Cardiac muscle cell (in vitro differentiated cells and primary cell): Measurements from ENCODE around the gene KLHL8. TPM values are rescaled to one million over a fixed set of nuclear protein-coding genes. Genes with fewer than 3 reads are reported as not detected.
"Not testable (repeated sequence)": the region's sequence is repeated elsewhere in the genome, so short reads cannot be mapped to it uniquely, and the experiment has no call there.

ENCODE experiments used
- DNase-seq, 2 donors: peaks; one replicate each; pipeline versions ENCODE4 v3.0.0 to v3.0.0-alpha.2; 2010 to 2017; ENCODE audit warnings: low read depth in 1 of 2, low spot score in 1 of 2
- H3K27ac ChIP-seq: fragments of 200-600 bp; sonication (generic); 2 replicates; pipeline ENCODE4 v1.5.1; 2016
- H3K27me3 ChIP-seq: fragments of 200-600 bp; sonication (generic); 2 replicates; pipeline ENCODE4 v1.6.0; 2016; ENCODE audit warnings: control low read depth
- H3K36me3 ChIP-seq: fragments of 200-600 bp; sonication (generic); 2 replicates; pipeline ENCODE4 v1.5.1; 2016; ENCODE audit warnings: control low read depth
- H3K4me1 ChIP-seq: fragments of 200-600 bp; sonication (generic); 2 replicates; pipeline ENCODE4 v1.8.1; 2017; ENCODE audit warnings: low read depth, mild to moderate bottlenecking, mixed run types
- H3K4me3 ChIP-seq: fragments of 200-600 bp; sonication (generic); 2 replicates; pipeline ENCODE4 v1.5.1; 2016; ENCODE audit warnings: mild to moderate bottlenecking
- H3K9me3 ChIP-seq: fragments of 200-600 bp; sonication (generic); 2 replicates; pipeline ENCODE4 v1.5.1; 2017; ENCODE audit warnings: low read depth, mild to moderate bottlenecking, control low read depth
- polyA plus RNA-seq: library from polyadenylated mRNA; unstranded; fragments of >200 nt; fragmentation: Nextera tagmentation; extraction: Ambion mirVana; gene quantifications from 2 replicates; pipeline ENCODE4 v1.2.1, GENCODE V29; 2016
- total RNA-seq: library from RNA; depleted of rRNA; stranded (reverse); fragments of >200 nt; gene quantifications from 2 replicates; pipeline ENCODE4 v1.2.3, GENCODE V29; 2016
- TF ChIP-seq, protein P1 (sequence below): IDR thresholded peaks from 2 replicates; pipeline ENCODE4 v1.5.1; 2012; ENCODE audit warnings: low read depth, mild to moderate bottlenecking, low read length

The KLHL8 gene
- total and polyA plus RNA-seq, 2 experiments from 2014 or later, result 5.4 to 8.0 TPM

DNA sequence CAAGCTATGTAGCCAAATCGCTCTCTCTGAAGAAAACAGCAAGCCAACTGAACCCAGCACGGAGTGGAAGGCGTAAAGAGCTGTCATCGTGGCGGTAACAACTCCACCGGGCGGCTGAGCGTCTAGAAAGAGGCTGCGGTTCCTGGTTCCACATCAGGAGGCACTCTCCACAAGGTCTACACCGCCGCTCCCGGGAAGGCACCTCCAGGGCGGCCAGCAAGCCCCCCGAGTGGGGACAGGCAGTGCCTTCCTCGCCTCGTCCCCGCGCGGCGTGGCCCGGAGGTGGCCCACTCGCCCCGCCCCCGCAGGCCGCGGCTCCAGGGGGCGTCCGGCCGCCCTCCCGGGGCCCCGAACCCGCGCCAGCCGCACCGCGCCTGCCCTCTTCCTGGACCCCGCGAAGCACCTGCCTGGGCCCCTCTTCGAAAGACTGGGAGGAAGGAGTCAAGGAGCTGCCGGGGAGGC is 755 bp downstream of the KLHL8 start:
- Histone ChIP-seq H3K27ac (peak overlapping the region; percentile 87), H3K9me3 (no peaks in the 10 kb centered on the region), H3K36me3 (no peaks in the 10 kb centered on the region), H3K4me1 (no peaks in the 10 kb centered on the region), H3K27me3 (no peaks in the 10 kb centered on the region), H3K4me3 (peak overlapping the region; percentile 76)
- TF ChIP-seq, protein P1, sequence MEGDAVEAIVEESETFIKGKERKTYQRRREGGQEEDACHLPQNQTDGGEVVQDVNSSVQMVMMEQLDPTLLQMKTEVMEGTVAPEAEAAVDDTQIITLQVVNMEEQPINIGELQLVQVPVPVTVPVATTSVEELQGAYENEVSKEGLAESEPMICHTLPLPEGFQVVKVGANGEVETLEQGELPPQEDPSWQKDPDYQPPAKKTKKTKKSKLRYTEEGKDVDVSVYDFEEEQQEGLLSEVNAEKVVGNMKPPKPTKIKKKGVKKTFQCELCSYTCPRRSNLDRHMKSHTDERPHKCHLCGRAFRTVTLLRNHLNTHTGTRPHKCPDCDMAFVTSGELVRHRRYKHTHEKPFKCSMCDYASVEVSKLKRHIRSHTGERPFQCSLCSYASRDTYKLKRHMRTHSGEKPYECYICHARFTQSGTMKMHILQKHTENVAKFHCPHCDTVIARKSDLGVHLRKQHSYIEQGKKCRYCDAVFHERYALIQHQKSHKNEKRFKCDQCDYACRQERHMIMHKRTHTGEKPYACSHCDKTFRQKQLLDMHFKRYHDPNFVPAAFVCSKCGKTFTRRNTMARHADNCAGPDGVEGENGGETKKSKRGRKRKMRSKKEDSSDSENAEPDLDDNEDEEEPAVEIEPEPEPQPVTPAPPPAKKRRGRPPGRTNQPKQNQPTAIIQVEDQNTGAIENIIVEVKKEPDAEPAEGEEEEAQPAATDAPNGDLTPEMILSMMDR, result peak; percentile 20
- DNase-seq, result peak; percentile 51 to 57

DNA sequence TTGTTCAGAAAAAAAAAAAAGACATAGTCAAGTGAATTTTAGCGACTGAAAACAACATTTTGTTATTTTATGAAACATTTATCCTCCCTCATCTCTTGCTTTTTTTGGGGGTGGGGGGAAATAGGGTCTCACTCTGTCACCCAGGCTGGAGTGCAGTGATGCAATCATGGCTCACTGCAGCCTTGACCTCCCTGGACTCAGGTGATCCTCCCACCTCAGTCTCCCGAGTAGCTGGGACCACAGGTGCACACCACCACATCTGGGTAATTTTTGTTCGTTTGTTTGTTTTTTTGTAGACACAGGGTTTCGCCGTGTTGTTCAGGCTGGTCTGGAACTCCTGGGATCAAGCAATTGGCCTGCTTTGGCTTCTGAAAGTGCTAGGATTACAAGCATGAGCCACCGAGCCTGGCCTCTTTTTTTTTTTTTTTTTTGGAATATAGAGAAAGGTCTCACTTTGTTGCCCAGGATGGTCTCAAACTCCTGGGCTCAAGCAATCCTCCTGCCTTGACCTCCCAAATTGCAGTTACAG is 3.1 kb downstream of the KLHL8 start:
- not testable (repeated sequence) for H3K4me1 ChIP-seq, H3K4me3 ChIP-seq, H3K9me3 ChIP-seq, H3K27me3 ChIP-seq, DNase-seq, H3K27ac ChIP-seq, H3K36me3 ChIP-seq

DNA sequence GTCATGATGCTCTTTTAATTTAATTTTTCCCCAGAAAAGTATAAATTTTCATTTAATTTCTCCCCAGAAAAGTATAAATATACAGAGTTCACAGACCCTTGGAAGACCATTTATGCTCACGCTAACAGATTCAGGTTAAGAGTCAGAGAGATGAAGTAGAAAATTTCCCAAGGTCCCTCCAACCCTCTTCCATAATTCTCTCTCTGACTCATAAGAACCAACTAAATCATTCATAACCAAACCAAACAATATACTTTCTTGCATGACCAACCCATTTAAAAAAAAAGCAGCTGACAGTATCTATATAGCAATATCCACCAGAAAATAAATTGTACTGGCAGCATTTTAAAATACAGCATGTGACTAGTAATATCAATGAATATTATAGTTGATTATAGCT is 3.9 kb downstream of the KLHL8 start:
- Histone ChIP-seq H3K36me3 (no peaks in the 10 kb centered on the region), H3K9me3 (no peaks in the 10 kb centered on the region), H3K27ac (no peak overlapping the region), H3K4me3 (no peak overlapping the region), H3K27me3 (no peaks in the 10 kb centered on the region), H3K4me1 (no peaks in the 10 kb centered on the region)
- DNase-seq, result no peak
- TF ChIP-seq, protein P1, result no peak

DNA sequence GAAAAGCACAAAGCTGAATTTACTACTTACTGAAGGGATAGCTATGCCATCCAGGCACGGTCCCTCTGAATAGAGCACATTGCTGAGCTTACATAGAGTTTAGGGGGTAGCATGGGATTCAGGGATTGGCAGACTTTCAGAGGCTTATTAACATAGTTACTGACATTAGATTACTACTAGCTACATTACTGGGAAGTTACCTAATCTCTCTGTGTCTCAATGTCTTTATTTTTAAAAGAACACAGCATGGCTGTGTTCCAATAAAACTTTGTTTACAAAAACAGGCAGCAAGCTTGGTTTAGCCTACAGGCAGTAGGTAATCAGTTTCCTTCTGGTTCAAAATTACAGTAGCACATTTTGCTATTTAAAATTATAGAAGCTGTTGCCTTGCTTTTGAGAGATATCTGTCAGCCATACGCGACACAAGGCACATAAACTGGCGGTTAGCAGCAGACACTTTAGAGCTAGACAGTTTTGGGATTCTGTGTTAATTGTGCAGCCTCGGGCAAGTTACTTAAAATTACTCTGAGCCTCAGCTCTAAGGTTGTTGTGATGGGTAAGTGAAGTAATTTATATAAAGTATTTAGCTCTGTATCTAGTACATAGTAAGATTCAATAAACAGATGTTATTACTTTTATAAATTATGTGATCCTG is 6.9 kb downstream of the KLHL8 start:
- Histone ChIP-seq H3K27ac (no peak overlapping the region), H3K36me3 (no peaks in the 10 kb centered on the region), H3K4me3 (no peak overlapping the region), H3K4me1 (no peaks in the 10 kb centered on the region), H3K9me3 (no peaks in the 10 kb centered on the region), H3K27me3 (no peaks in the 10 kb centered on the region)
- TF ChIP-seq, protein P1, result no peak
- DNase-seq, result peak in 1 of 2 donors; percentile 70

DNA sequence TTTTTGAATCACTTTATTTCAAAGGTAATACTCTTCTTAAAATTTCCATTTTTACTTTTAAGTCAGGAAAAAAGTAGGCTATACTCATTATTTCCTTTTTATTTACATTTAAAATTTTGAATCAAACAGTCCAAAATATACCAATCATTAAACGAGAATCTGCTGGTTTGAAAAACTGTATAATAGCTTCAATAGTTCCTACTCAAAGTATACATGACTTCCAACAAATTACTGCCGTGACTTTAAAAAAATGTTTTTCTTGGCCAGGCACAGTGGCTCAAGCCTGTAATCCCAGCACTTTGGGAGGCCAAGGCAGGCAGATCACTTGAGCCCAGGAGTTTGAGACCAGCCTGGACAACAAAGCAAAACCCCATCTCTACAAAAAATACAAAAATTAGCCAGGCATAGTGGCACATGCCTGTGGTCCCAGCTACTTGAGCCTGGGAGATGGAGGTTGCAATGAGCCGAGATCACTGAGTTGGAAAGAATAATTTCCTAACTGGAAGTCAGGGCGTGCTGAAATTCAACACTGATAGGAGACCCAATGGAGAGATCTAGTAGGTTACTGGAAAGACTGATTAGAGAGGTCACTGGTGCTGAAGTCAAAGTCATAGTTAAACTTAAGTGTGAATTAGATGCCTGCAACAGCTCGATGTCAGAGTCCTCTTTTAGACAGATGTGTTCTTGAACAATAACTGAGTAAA is 9.0 kb downstream of the KLHL8 start:
- DNase-seq, result peak in 1 of 2 donors; percentile 17
- H3K9me3 ChIP-seq, result no peaks in the 10 kb centered on the region
- H3K4me3 ChIP-seq, result no peak overlapping the region
- no peak overlapping the region for H3K27ac ChIP-seq
- no peaks in the 10 kb centered on the region for H3K36me3 ChIP-seq
- no peaks in the 10 kb centered on the region for H3K4me1 ChIP-seq
- no peaks in the 10 kb centered on the region for H3K27me3 ChIP-seq
- TF ChIP-seq, protein P1, result no peak

DNA sequence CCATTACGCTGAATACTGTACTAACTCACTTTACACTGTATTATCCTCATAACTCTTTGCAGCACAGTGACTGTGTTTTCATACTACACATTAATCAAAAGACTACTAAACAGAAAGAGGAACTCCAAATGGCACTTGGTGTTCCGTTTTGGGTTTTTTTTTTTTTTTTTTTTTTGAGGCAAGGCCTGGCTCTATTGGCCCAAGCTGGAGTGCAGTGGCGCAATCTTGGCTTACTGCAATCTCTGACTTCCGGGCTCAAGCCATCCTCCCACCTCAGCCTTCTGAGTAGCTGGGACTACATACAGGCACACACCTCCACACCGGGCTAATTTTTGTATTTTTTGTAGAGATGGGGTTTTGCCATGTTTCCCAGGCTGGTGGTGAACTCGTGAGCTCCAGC is 10.7 kb downstream of the KLHL8 start:
- Histone ChIP-seq H3K36me3 (no peaks in the 10 kb centered on the region), H3K27me3 (no peaks in the 10 kb centered on the region), H3K4me1 (no peaks in the 10 kb centered on the region), H3K27ac (no peak overlapping the region), H3K9me3 (no peaks in the 10 kb centered on the region), H3K4me3 (no peak overlapping the region)
- TF ChIP-seq, protein P1, result no peak
- DNase-seq, result peak in 1 of 2 donors; percentile 56
